ENCODE results near the gene PLXNA2.

DNA sequence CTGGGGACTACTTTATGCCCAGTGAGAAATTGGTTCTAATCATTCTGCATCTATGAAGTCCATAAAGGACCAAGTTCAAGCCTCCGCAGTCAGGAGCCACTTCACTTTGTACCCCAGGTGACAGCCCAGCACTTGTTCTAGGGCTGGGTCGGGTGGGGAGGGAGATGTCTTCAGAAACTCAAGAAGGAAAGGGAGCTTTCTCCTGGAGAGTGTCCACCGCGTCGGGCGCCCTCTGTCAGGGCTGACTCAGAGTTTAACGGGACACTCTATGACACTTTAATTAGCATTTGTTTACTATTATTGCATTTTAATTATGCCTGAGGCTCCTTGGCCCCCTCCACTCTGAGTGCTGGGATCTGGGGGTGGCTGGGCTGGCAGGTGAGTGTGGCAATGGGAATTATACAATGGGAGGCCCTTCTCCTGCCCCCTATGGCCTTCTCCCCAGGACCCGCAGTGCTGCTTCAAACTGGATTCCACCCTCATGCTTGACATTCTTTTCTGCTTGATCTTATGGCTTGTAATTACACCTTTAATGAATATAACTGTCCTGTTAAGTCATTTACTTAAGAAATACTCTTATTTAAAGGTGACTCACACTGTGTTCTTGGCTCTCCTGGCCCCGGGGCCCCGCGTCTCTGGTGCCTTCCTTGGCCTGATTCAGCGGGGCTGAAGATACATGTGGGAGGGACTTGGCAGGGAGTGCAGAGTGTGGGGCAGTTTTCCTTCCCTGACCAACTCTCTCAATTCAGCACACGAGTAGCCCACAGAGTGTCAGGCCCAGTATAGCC lies 136.6 kb downstream of the PLXNA2 start:
- TF ChIP-seq, protein P1, sequence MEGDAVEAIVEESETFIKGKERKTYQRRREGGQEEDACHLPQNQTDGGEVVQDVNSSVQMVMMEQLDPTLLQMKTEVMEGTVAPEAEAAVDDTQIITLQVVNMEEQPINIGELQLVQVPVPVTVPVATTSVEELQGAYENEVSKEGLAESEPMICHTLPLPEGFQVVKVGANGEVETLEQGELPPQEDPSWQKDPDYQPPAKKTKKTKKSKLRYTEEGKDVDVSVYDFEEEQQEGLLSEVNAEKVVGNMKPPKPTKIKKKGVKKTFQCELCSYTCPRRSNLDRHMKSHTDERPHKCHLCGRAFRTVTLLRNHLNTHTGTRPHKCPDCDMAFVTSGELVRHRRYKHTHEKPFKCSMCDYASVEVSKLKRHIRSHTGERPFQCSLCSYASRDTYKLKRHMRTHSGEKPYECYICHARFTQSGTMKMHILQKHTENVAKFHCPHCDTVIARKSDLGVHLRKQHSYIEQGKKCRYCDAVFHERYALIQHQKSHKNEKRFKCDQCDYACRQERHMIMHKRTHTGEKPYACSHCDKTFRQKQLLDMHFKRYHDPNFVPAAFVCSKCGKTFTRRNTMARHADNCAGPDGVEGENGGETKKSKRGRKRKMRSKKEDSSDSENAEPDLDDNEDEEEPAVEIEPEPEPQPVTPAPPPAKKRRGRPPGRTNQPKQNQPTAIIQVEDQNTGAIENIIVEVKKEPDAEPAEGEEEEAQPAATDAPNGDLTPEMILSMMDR (IDR thresholded peaks at IDR 0.05; ENCODE audit: borderline replicate concordance, extremely low read depth, low read length, poor library complexity, severe bottlenecking): no peak
- TF ChIP-seq EZH2 (IDR thresholded peaks at IDR 0.05; ENCODE audit: borderline replicate concordance, low read depth, low read length, severe bottlenecking): no peak
